Fibroblast of peridontal ligament (primary cell): ENCODE measurements around the gene XRCC6.
A peak's percentile ranks its signal among the peaks of the same experiment; 100 is the strongest.
"Not testable (repeated sequence)": the region's sequence is repeated elsewhere in the genome, so short reads cannot be mapped to it uniquely, and the experiment has no call there.

ENCODE experiments used
- DNase-seq: peaks from one replicate; pipeline ENCODE4 v3.0.0-alpha.2; 2010; ENCODE audit errors: extremely low read depth

The XRCC6 gene

DNA sequence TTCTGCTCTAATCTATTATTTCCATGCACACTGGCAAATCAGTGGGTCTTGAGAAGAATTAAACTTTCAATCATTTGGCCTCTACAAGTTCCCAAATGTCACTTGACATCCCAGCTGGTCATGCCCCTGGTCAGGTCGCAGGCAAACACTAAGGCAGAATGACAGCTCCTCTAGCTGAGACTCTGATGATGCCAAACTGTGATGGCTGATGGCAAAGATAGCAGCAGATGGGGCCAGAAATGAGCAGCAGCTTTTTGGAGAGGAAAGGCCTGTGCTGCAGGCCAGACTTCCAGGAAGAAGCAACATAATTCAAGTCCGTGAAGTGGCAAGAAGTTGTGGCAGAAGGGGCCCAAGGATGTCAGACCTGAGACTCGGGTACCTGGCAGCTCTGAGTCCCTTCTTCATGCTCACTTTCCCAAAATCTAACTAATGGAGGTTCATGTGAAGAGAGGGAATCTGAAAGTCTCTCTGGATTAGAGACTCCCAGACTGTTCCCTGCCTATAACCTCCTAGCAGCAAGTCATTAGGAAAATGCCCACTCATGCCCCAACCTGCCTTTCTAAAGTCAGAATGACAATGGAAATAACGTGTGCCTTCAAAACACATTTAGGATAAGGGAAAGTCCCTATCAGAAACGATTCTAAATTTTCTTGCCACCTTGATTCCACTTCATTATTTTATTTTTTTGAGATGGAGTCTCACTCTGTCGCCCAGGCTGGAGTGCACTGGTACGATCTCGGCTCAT, 22.0 kb upstream of the XRCC6 start:
- no peak for DNase-seq

DNA sequence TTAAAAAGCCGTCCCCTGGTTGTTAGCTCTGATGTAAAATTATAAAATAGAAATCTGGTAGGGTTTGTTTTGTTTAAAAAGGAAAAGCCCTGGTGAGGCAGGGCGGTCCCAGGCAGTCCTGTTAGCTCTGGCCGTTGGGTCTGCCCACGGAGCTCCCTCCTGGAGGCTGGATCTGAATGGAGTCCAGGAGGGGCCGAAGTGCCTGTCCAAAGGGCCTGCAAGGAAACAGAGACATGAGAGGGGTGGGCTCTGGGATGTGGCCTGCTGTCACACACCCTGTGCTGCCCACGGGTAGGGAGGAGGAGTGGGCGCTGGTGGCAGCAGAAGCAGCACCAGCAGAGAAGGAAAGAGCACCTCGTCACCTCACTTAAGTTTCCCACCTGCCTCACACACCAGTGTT, 20.1 kb upstream of the XRCC6 start:
- no peak for DNase-seq

DNA sequence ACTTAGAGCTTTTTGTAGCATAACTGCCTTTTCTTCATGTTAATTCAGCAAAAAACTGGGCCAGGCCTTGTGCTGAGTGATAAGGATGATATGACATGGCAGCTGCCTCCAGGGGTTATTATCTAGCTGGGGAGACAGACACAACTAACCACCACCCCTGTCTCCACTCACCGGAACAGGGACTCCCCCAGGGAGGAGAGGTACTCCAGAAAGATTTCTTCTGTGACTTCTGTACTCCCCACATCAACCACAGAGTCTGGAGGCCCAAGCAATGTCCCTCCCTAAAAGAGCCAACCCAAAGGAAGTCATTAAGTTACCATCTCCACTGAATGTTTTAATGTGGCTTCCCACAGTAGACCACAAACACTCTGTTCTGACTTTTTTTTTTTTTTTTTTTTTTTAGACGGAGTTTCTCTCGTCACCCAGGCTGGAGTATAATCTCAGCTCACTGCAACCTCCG, 17.2 kb upstream of the XRCC6 start:
- DNase-seq: no peak

DNA sequence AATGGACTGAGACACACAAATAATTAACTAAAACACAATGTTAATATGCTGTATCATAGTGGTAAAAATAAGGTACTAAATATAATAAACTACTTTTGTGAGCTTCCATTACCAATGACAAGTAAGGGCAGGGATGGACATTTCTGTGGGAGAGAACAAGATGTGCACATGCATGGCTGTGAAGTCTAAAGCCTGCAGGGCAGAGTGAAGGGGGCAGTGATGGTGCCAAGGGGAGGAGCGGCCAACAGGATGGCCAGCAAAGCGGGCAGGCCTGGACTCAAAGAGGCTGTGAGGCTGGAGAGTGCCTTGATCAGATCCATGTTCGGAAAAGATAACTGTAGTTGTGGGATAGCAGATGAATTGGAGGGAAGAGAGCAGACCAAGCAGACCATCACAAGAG, 12.7 kb upstream of the XRCC6 start:
- DNase-seq: no peak

DNA sequence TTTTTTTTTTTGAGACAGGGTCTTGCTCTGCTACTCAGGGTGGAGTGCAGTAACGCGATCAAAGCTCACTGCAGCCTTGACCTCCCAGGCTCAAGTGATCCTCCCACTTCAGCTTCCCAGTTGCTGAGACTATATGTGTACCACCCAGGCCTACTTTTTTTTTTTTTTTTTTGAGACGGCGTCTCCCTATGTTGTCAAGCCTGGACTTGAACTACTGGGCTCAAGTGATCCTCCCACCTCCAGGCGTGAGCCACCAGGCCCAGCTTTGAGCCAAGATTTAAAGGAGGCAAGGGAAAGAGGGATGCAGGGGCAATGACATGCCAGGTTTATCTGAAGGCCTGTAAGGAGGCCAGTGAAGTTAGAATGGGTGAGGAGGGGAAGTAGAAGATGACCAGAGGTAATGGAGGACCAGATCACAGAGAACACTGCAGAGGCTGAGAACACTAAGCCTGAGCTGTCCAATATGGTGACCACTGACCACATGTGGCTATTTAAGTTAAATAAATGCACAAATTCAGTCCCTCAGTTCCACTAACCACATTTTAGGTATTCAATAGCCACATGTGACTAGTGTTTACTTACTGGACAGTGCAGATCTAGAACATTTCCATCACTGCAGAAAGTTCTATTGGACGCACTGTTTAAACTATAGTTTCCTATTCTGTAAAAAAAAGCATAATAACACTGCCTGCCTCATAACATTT, 8.3 kb upstream of the XRCC6 start:
- no peak for DNase-seq

DNA sequence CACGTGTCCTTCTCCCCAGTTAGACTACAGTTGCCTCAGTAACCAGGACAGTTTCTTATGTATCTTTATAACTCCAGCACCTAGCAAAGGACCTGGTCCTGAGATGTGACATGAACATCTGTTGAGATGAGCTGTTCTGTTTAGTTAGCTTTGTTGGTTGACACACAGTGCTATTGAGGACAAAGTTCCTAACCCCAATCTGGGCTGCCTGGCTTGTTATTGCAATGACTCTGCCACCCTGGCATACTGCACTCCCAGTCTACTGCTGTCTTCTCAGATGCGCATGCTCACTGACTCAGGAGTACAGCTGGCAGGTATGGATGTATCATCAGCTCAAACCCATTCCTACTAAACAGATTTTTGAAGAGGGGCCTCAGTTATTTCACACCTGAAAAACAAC, 7.6 kb upstream of the XRCC6 start:
- no peak for DNase-seq

DNA sequence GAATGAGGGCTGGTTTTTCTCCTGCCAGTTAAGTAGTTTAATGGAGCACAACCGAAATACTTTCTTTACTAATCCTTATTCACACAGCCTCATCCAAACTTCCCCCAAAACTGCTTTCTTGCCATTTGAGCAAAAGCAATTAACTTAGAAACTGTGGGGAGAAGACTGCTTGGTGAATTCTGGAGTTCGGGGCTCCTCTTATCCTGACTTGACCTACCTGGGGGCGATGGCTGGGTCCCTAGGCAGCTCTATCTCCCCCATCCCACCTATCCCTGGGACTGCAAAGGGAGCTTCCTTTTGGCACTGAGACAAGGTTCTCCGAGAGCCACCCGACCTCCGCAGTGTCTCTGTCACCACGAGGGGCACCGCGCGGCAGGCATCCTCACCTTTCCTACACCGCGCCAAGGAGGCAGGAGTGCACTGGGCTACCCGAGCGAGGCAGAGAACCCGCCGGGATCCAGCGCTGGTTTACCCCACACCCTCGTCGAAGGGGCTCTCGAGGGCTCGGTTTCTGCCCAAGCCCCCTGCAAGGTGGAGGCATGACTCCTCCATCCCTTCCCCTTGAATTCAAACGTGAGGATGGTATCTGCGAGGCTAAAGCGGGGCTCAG, 1.0 kb upstream of the XRCC6 start:
- no peak for DNase-seq

DNA sequence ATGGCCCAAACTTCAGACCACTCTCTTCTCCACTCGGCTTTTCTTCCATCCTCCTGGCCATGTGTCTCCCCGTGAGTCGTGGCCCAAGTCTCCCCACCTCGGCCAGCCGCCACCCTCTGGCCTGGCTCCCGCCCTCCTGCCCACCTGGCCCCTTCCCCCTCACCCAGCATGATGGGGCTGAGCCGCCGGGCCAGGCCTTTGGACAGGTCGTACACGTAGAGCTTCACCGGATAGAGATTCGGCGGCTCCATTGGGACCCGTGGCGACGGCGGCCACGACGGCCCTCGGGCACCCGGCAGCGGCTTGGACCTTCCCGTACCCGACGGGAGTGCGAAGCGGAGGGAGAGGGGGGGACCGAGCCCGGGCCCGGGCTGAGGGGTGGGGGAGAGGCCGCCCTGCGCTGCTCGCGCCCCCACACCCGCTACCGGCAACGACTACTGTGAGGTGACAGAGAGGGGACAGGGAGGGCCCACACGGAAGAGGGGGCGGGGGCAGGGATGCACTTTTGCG, 451 bp upstream of the XRCC6 start, which contains the start of gene DESI1:
Gene DESI1, minus strand, starts transcription at position 455 of the 510 bp plus-strand sequence. Its CDS starts 204 bp downstream, at position 251.
- no peak for DNase-seq

DNA sequence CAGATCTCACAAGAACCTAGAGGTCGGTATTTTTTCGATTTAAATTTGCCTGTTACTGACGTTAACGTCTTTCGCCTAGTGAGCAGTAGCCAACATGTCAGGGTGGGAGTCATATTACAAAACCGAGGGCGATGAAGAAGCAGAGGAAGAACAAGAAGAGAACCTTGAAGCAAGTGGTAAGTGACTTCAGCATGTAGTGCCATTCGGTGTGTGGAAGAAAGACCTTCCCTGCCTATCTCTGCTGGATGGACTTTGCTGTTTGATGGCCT, 750 bp downstream of the XRCC6 start:
- DNase-seq: no peak

DNA sequence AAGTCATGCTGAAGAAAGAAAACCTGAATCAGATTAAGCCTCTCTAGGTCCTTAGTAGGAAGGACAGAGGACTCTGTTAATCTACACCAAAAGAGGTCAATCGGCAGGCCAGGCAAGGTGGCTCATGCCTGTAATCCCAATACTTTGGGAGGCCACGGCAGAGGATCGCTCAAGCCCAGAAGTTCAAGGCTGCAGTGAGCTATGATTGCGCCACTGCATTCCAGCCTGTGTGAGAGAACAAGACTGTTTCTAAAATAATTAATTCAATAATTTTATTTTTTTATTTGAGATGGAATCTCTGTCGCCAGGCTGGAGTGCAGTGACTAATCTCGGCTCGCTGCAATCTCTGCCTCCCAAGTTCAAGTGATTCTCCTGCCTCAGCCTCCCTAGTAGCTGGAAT, 4.5 kb downstream of the XRCC6 start:
- no peak for DNase-seq

DNA sequence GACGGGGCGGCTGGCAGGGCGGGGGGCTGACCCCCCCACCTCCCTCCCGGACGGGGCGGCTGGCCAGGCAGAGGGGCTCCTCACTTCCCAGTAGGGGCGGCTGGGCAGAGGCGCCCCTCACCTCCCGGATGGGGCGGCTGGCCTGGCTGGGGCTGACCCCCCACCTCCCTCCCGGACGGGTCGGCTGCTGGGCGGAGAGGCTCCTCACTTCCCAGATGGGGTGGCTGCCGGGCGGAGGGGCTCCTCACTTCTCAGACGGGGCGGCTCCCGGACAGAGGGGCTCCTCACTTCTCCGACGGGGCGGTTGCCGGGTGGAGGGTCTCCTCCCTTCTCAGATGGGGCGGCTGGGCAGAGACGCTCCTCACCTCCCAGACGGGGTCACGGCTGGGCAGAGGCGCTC, 10.0 kb downstream of the XRCC6 start:
- not testable (repeated sequence) for DNase-seq

DNA sequence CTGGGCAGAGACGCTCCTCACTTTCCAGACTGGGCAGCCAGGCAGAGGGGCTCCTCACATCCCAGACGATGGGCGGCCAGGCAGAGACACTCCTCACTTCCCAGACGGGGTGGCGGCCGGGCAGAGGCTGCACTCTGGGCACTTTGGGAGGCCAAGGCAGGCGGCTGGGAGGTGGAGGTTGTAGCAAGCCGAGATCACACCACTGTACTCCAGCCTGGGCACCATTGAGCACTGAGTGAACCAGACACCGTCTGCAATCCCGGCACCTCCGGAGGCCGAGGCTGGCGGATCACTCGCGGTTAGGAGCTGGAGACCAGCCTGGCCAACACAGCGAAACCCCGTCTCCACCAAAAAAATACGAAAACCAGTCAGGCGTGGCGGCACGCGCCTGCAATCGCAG, 10.5 kb downstream of the XRCC6 start:
- not testable (repeated sequence) for DNase-seq

DNA sequence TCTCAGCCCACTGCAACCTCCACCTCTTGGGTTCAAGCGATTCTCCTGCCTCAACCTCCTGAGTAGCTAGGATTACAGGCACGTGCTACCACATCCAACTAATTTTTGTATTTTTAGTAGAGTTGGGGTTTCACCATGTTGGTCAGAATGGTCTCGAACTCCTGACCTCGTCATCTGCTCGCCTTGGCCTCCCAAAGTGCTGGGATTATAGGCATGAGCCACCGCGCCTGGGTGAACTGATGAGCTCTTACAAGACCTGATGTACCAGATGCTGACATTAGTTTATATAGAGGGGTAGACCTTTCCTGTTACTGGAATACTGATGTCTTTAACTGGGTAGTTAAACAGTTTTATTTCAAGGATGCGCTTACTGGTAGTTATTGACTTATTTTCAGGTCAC, 13.5 kb downstream of the XRCC6 start:
- DNase-seq: not testable (repeated sequence)

DNA sequence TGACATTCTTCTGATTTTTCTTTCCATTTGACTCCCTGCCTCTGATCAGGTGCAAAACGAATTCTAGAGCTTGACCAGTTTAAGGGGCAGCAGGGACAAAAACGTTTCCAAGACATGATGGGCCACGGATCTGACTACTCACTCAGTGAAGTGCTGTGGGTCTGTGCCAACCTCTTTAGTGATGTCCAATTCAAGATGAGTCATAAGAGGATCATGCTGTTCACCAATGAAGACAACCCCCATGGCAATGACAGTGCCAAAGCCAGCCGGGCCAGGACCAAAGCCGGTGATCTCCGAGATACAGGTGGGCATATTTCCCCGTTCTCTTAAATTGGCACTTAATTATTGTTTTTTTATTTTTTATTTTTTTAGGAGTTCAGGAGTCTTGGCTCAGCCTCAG, 15.4 kb downstream of the XRCC6 start:
- peak; percentile 52 for DNase-seq

DNA sequence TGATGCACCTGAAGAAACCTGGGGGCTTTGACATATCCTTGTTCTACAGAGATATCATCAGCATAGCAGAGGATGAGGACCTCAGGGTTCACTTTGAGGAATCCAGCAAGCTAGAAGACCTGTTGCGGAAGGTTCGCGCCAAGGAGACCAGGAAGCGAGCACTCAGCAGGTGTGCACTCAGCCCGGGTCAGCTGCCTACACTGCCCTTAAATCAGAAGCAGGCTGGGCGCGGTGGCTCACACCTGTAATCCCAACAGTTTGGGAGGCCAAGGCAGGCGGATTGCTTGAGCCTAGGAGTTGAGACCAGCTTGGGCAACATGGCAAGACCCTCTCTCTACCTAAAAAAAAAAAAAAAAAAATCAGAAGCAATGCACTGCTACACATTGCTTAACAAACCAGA, 16.5 kb downstream of the XRCC6 start:
- DNase-seq: not testable (repeated sequence)

DNA sequence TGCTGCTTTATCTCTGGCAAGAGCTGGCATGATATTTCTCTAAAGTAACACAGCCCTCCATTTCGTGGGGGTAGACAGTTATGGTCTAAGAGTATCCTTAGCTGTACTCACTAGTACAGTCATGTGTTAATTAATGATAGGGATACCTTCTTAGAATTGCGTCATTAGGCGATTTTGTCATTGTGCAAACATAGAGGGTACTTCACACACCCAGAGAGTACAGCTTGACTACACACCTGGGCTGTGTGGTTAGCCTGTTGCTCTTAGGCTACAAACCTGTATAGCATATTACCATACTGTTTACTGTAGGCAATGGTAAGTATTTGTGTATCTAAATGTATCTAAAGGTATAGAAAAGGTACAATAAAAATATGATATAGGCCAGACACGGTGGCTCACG, 17.0 kb downstream of the XRCC6 start:
- DNase-seq: no peak

DNA sequence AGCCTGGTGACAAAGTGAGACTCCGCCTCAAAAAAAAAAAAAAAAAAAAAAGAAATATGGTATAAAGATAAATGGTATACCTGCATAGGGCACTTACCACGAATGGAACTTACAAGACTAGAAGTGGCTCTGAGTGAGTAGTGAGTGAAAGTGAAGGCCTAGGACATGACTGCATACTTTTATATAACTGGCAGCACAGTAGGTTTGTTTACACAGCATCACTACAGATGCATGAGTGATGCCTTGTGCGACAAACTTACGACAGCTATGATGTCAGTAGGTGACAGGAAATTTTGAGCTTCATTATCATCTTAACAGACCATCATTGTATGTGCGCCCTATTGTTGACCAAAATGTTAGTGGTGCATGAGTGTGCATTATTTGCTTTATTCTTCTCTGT, 17.7 kb downstream of the XRCC6 start:
- DNase-seq: no peak

DNA sequence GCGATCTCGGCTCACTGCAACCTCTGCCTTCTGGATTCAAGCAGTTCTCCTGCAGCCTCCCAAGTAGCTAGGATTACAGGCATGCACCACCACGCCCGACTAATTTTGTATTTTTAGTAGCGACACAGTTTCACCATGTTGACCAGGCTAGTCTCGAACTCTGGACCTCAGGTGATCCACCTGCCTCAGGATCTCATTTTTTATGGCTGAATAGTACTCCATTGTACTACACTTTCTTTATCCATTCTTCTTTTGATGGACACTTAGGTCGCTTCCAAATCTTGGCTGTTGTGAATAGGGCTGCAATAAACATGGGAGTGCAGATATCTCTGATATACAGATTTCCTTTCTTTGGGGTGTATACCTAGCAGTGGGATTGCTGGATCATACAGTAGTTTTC, 20.8 kb downstream of the XRCC6 start:
- no peak for DNase-seq

DNA sequence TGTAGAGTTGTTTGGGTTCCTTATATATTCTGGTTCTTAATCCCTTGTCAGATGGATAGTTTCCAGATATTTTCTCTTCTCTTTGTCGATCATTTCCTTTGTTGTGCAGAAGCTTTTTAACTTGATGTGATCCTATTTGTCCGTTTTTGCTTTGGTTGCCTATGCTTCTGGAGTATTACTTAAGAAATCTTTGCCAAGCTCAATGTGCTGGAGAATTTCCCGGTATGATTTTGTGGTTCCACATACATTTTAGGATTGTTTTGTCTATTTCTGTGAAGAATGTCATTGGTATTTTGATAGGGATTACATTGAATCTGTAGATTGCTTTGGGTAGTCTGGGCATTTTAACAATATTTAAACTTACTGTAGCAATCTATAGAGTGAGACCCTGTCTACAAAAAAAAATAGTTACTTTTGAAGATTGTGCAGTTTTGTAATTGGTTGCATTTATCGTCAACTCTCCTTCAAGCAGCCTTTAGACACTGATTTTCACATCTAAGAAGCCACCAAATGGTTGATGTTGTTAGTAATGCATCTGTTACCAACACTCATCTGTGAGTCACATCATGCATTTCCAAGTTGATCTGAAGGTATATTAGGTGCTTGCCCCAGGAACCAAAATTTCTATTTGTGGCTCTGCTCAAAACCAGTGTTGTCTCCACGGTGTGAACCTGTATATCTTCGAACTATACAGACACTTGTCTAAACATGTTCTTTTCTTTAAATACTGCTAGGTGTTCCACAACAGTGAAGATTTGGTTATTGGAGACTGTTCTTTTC, 21.4 kb downstream of the XRCC6 start:
- DNase-seq: peak; percentile 35

DNA sequence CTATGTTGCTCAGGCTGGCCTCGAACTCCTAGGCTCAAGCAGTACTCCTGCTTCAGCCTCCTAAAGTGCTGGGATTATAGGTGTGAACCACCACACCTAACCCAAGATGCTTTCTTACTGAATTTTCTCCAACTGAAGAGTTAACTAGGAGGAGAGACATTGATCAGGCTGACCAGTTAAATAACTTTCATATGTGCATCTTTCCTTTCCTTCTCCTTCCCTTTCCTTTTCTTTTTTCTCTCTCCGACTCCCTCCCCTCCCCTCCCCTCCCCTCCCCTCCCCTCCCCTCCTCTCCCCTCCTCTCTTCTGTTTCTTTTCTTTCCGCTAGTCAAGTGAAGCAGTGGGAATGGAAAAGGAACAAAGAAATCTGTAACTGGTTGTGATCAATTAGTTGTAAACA, 26.7 kb downstream of the XRCC6 start:
- no peak for DNase-seq

DNA sequence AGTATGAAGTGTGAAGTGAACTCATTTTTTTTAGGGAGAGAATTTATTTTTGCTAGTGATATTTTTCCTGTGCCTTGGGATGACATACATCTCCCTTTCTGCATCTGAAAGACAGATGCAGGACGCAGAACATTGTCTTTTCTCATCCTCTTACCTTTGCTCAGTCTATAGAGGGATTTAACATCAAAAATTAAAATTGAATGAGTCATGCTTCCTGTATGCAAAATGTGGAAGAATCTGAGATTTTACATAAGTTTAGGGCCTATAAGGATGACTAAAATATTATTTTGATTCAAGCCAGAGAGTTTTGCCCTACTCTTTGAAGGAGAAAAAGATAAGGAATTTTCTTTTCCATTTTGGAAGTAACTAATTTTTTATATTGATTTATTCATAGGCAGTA, 27.3 kb downstream of the XRCC6 start:
- no peak for DNase-seq

DNA sequence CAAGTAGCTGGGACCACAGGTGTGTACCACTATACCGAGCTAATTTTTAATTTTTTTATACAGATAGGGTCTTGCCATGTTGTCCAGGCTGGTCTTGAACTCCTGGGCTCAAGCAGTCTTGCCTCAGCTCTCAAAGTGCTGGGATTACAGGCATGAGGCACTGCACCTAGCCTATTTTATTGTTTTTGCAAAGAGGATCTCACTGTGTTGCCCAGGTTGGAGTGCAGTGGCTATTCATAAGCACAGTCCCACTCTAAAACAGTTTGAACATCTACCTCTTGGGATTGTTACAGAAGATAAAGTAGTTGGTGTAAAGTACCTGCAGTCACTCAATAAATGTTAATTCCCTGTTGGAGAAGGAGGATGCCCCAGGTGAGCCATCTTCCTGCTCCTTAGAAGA, 29.1 kb downstream of the XRCC6 start:
- no peak for DNase-seq
